Gastroesophageal sphincter (tissue), 3 donors: Measurements from ENCODE around the gene PDE4B.

ENCODE experiments used
- CTCF ChIP-seq, 4 experiments: fragments of 200-600 bp in 2 of 4; fragments of 450-650 bp in 2 of 4; sonication (generic) in 1 of 4; IDR thresholded peaks; one replicate each; pipeline ENCODE4 v1.5.1; 2017 to 2019; ENCODE audit warnings: antibody characterized with exemption in 4 of 4, mild to moderate bottlenecking in 2 of 4, moderate library complexity in 2 of 4
- POLR2A ChIP-seq, 2 donors: fragments of 450-650 bp; IDR thresholded peaks; one replicate each; pipeline ENCODE4 v1.6.1; 2017; ENCODE audit warnings: antibody characterized with exemption in 2 of 2, mild to moderate bottlenecking in 2 of 2, moderate library complexity in 1 of 2
- POLR2AphosphoS5 ChIP-seq: sonication (generic); formaldehyde crosslinking; IDR thresholded peaks from one replicate; pipeline ENCODE4 v1.6.1; 2017; ENCODE audit warnings: antibody characterized with exemption

- TF ChIP-seq POLR2A (IDR thresholded peaks at IDR 0.05) (no peak), CTCF (IDR thresholded peaks at IDR 0.05) (no peak), POLR2AphosphoS5 (no peak)
Measured at GRCh38 chr1:65744731-65745130, 48.0 kb upstream of the PDE4B start.
